GM19467 (cell line): ENCODE data around the gene PHC2.

ENCODE experiments used
- ATAC-seq: cut with Tn5 transposase; IDR thresholded peaks from one replicate; pipeline ENCODE4 v1.9.1; 2021; ENCODE audit warnings: mild to moderate bottlenecking, moderate library complexity; ENCODE audit not compliant: unreplicated experiment

The PHC2 gene

GRCh38 chr1:33276573-33277298, 154.2 kb downstream of the PHC2 start:
- ATAC-seq = no peak

GRCh38 chr1:33275706-33276572, 155.0 kb downstream of the PHC2 start:
- ATAC-seq = no peak

- ATAC-seq = no peak
Measured at GRCh38 chr1:33275195-33275594, 155.7 kb downstream of the PHC2 start.

GRCh38 chr1:33274446-33274845, 156.4 kb downstream of the PHC2 start:
- ATAC-seq = no peak

GRCh38 chr1:33273961-33274371, 156.9 kb downstream of the PHC2 start:
- ATAC-seq = no peak
